Stimulated activated CD4-positive, alpha-beta T cell treated with anti-CD3 and anti-CD28 coated beads, TNF-alpha, amount 100 ng/mL, for 24 hours (primary cell): ENCODE results near the gene ZNF521.

Experiments used
- DNase-seq, 3 experiments: peaks; one replicate each; pipeline ENCODE4 v3.0.0-alpha.2; 2020; ENCODE audit warnings: low read depth in 3 of 3

The ZNF521 gene

GRCh38 chr18:25335676-25336075 lies 16.3 kb downstream of the ZNF521 start:
- no peak for DNase-seq

- DNase-seq, result no peak
Measured at GRCh38 chr18:25335062-25335461, 16.9 kb downstream of the ZNF521 start.

GRCh38 chr18:25334588-25334987 lies 17.4 kb downstream of the ZNF521 start:
- DNase-seq, result no peak

- no peak for DNase-seq
Measured at GRCh38 chr18:25332002-25332401, 20.0 kb downstream of the ZNF521 start.

GRCh38 chr18:25329783-25330182 lies 22.2 kb downstream of the ZNF521 start:
- DNase-seq, result no peak

- DNase-seq, result no peak
Measured at GRCh38 chr18:25327584-25327983, 24.4 kb downstream of the ZNF521 start.

GRCh38 chr18:25326361-25326952 lies 25.5 kb downstream of the ZNF521 start:
- no peak for DNase-seq

- DNase-seq, result no peak
Measured at GRCh38 chr18:25322806-25323205, 29.2 kb downstream of the ZNF521 start.

- DNase-seq, result no peak
Measured at GRCh38 chr18:25316381-25317018, 35.5 kb downstream of the ZNF521 start.

GRCh38 chr18:25314838-25315190 lies 37.2 kb downstream of the ZNF521 start:
- no peak for DNase-seq

GRCh38 chr18:25314151-25314837 lies 37.7 kb downstream of the ZNF521 start:
- DNase-seq, result no peak

- DNase-seq, result no peak
Measured at GRCh38 chr18:25313268-25313667, 38.7 kb downstream of the ZNF521 start.

- no peak for DNase-seq
Measured at GRCh38 chr18:25310045-25310444, 41.9 kb downstream of the ZNF521 start.

- no peak for DNase-seq
Measured at GRCh38 chr18:25308381-25308780, 43.6 kb downstream of the ZNF521 start.

- no peak for DNase-seq
Measured at GRCh38 chr18:25307192-25307591, 44.8 kb downstream of the ZNF521 start.

- DNase-seq, result no peak
Measured at GRCh38 chr18:25306671-25307070, 45.3 kb downstream of the ZNF521 start.

GRCh38 chr18:25305584-25305983 lies 46.4 kb downstream of the ZNF521 start:
- no peak for DNase-seq

GRCh38 chr18:25300492-25300891 lies 51.5 kb downstream of the ZNF521 start:
- DNase-seq, result no peak

- no peak for DNase-seq
Measured at GRCh38 chr18:25299426-25300300, 52.3 kb downstream of the ZNF521 start.

- DNase-seq, result no peak
Measured at GRCh38 chr18:25298853-25299274, 53.1 kb downstream of the ZNF521 start.

- no peak for DNase-seq
Measured at GRCh38 chr18:25295624-25296138, 56.3 kb downstream of the ZNF521 start.

GRCh38 chr18:25291150-25291549 lies 60.8 kb downstream of the ZNF521 start:
- DNase-seq, result no peak
